HepG2 (cell line): ENCODE measurements around the gene TRPM1.

ENCODE experiments used
- CBFB ChIP-seq: sonication (generic); formaldehyde crosslinking; IDR thresholded peaks from 2 replicates; pipeline ENCODE4 v1.4.0; 2020; ENCODE audit warnings: missing genetic modification reagents
- EZH2 ChIP-seq: conservative IDR thresholded peaks from 2 replicates; pipeline ENCODE4 v1.6.1; 2012; ENCODE audit warnings: mild to moderate bottlenecking, low read depth, low read length, moderate library complexity
- HOXA7 ChIP-seq: sonication (generic); formaldehyde crosslinking; IDR thresholded peaks from 2 replicates; pipeline ENCODE4 v1.8.1; 2022; ENCODE audit warnings: mild to moderate bottlenecking, missing genetic modification reagents, moderate library complexity
- JARID2 ChIP-seq: sonication (generic); formaldehyde crosslinking; IDR thresholded peaks from 2 replicates; pipeline ENCODE4 v1.8.1; 2023; ENCODE audit warnings: missing genetic modification reagents, inconsistent platforms; ENCODE audit not compliant: insufficient replicate concordance
- RBFOX2 ChIP-seq: fragments of 200-400 bp; formaldehyde crosslinking; IDR thresholded peaks from 2 replicates; pipeline ENCODE4 v1.6.1; 2017; ENCODE audit warnings: low read depth, mild to moderate bottlenecking, low read length
- SIN3B ChIP-seq: fragments of 150-350 bp; IDR thresholded peaks from 2 replicates; pipeline ENCODE4 v1.6.1; 2014; ENCODE audit warnings: low read length
- ZSCAN12 ChIP-seq: sonication (generic); formaldehyde crosslinking; IDR thresholded peaks from 2 replicates; pipeline ENCODE4 v1.9.0; 2021; ENCODE audit warnings: mild to moderate bottlenecking, missing genetic modification reagents

- TF ChIP-seq ZSCAN12 (CRISPR knock-in tag), result no peak
- no peak for TF ChIP-seq EZH2
- no peak for TF ChIP-seq HOXA7 (CRISPR knock-in tag)
- TF ChIP-seq SIN3B, result no peak
- TF ChIP-seq RBFOX2, result no peak
- TF ChIP-seq CBFB (CRISPR knock-in tag), result no peak
- no peak for TF ChIP-seq JARID2
Observed at GRCh38 chr15:31096563-31096962, 5.0 kb downstream of the TRPM1 start.
